GM12865 (cell line): ENCODE measurements around the gene DNAH2.

Source experiments
- DNase-seq: peaks from one replicate; pipeline ENCODE4 v3.0.0; 2010; ENCODE audit warnings: low read depth
- H3K4me3 ChIP-seq: 2 replicates; pipeline ENCODE4 v1.5.1; 2011; ENCODE audit warnings: mild to moderate bottlenecking, low read depth, low read length, control low read depth
- TF ChIP-seq, protein P1 (sequence below): IDR thresholded peaks from 2 replicates; pipeline ENCODE4 v1.5.1; 2011; ENCODE audit warnings: low read length, control low read depth, low read depth, inconsistent platforms; ENCODE audit not compliant: insufficient read depth; ENCODE audit errors: missing control alignments

Gene DNAH2

GRCh38 chr17:7841915-7842379 lies 124.4 kb downstream of the DNAH2 start:
- peak; percentile 86 for DNase-seq
- peak overlapping the region; percentile 89 for H3K4me3 ChIP-seq
- TF ChIP-seq, protein P1, sequence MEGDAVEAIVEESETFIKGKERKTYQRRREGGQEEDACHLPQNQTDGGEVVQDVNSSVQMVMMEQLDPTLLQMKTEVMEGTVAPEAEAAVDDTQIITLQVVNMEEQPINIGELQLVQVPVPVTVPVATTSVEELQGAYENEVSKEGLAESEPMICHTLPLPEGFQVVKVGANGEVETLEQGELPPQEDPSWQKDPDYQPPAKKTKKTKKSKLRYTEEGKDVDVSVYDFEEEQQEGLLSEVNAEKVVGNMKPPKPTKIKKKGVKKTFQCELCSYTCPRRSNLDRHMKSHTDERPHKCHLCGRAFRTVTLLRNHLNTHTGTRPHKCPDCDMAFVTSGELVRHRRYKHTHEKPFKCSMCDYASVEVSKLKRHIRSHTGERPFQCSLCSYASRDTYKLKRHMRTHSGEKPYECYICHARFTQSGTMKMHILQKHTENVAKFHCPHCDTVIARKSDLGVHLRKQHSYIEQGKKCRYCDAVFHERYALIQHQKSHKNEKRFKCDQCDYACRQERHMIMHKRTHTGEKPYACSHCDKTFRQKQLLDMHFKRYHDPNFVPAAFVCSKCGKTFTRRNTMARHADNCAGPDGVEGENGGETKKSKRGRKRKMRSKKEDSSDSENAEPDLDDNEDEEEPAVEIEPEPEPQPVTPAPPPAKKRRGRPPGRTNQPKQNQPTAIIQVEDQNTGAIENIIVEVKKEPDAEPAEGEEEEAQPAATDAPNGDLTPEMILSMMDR = no peak

- TF ChIP-seq, protein P1 = no peak
- peak; percentile 92 for DNase-seq
- H3K4me3 ChIP-seq = peak overlapping the region; percentile 89
Observed at GRCh38 chr17:7842380-7843256, 125.1 kb downstream of the DNAH2 start.

- TF ChIP-seq, protein P1 = no peak
- DNase-seq = no peak
- H3K4me3 ChIP-seq = peak overlapping the region; percentile 89
Observed at GRCh38 chr17:7843257-7843535, 125.7 kb downstream of the DNAH2 start.

GRCh38 chr17:7843536-7844291 lies 126.2 kb downstream of the DNAH2 start:
- H3K4me3 ChIP-seq = peak overlapping the region; percentile 89
- DNase-seq = peak; percentile 96
- TF ChIP-seq, protein P1 = no peak

GRCh38 chr17:7844292-7845154 lies 127.0 kb downstream of the DNAH2 start:
- peak; percentile 96 for DNase-seq
- TF ChIP-seq, protein P1 = no peak
- H3K4me3 ChIP-seq = peak overlapping the region; percentile 89

- DNase-seq = no peak
- TF ChIP-seq, protein P1 = no peak
- H3K4me3 ChIP-seq = peak overlapping the region; percentile 89
Observed at GRCh38 chr17:7845359-7846062, 128.0 kb downstream of the DNAH2 start.
